ENCODE measurements around the gene ALLC.

- no peak for TF ChIP-seq CTCF (IDR thresholded peaks at IDR 0.05; ENCODE audit: low read depth, low read length, missing input control)
- no peak for TF ChIP-seq NR2F2 (IDR thresholded peaks at IDR 0.05)
- TF ChIP-seq FOXA2 (IDR thresholded peaks at IDR 0.05) = no peak
- TF ChIP-seq SP1 (IDR thresholded peaks at IDR 0.05) = no peak
- no peak for TF ChIP-seq TAF1 (conservative IDR thresholded peaks at IDR 0.05)
- TF ChIP-seq YY1 (IDR thresholded peaks at IDR 0.05) = no peak
- no peak for TF ChIP-seq EGR1 (IDR thresholded peaks at IDR 0.05; ENCODE audit: low read depth in 2 of 2)
- TF ChIP-seq RXRA (IDR thresholded peaks at IDR 0.05) = no peak
- no peak for TF ChIP-seq ATF3 (IDR thresholded peaks at IDR 0.05)
- TF ChIP-seq ZBTB33 (IDR thresholded peaks at IDR 0.05) = no peak
- TF ChIP-seq RAD21 (IDR thresholded peaks at IDR 0.05) = no peak
- no peak for TF ChIP-seq GABPA (IDR thresholded peaks at IDR 0.05 in 1 of 2, conservative IDR thresholded peaks at IDR 0.05 in 1 of 2)
- no peak for TF ChIP-seq JUND (IDR thresholded peaks at IDR 0.05)
- TF ChIP-seq MAX (IDR thresholded peaks at IDR 0.05) = no peak
Observed at GRCh38 chr2:3670376-3670775, 12.4 kb downstream of the ALLC start.

All from liver (tissue), 3 donors.